ENCODE data around the gene DNAH14. TPM values are rescaled to one million over a fixed set of nuclear protein-coding genes. Genes with fewer than 3 reads are reported as not detected.
A peak's percentile ranks its signal among the peaks of the same experiment; 100 is the strongest.
"Not testable (repeated sequence)": the region's sequence is repeated elsewhere in the genome, so short reads cannot be mapped to it uniquely, and the experiment has no call there.

The DNAH14 gene
- total RNA-seq, 2 donors from 2014 or later = 2.6 to 5.6 TPM

- not testable (repeated sequence) for H3K4me1 Mint-ChIP-seq (ENCODE audit: low read depth); H3K27ac Mint-ChIP-seq; DNase-seq; H3K4me3 Mint-ChIP-seq; H3K36me3 Mint-ChIP-seq (ENCODE audit: insufficient read depth in 2 of 2); H3K27me3 Mint-ChIP-seq (ENCODE audit: low read depth); ATAC-seq (replicated peaks in 1 of 2); H3K9me3 Mint-ChIP-seq
These were observed 218.3 kb downstream of the DNAH14 start for GRCh38 chr1:225147791-225148190.

GRCh38 chr1:225152061-225152460, 222.6 kb downstream of the DNAH14 start:
- ATAC-seq (replicated peaks in 1 of 2) (no peak), DNase-seq (no peak)
- Mint-ChIP-seq H3K27ac (no peak overlapping the region), H3K4me3 (no peak overlapping the region), H3K4me1 (ENCODE audit: low read depth) (peaks cover 9% of the 10 kb centered on the region), H3K36me3 (ENCODE audit: insufficient read depth in 2 of 2) (no peaks in the 10 kb centered on the region), H3K27me3 (ENCODE audit: low read depth) (no peaks in the 10 kb centered on the region), H3K9me3 (no peaks in the 10 kb centered on the region)

DNA sequence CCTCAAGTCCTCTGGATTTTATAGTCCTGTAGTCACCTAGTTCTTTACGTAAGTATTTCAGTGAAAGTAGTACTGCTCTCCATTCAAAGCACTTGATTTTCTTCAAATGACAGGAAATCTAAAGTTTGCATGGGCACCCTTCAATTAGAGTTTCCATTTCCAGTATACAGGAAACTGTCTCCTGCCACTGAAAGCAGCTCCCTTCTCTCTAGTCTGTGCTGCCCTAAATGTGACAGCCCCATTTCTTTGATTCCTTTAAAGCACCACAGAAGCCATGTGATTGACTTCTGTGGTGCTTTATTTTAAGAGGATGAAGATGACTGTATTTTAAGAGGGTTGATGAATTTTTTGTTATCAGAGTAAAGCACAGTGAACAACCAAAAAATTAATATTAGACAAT, 226.1 kb downstream of the DNAH14 start:
- H3K27me3 Mint-ChIP-seq (ENCODE audit: low read depth) = no peaks in the 10 kb centered on the region
- no peaks in the 10 kb centered on the region for H3K9me3 Mint-ChIP-seq
- H3K27ac Mint-ChIP-seq = no peak overlapping the region
- no peaks in the 10 kb centered on the region for H3K36me3 Mint-ChIP-seq (ENCODE audit: insufficient read depth in 2 of 2)
- no peak for ATAC-seq (replicated peaks in 1 of 2)
- peaks cover 9% of the 10 kb centered on the region for H3K4me1 Mint-ChIP-seq (ENCODE audit: low read depth)
- DNase-seq = no peak
- H3K4me3 Mint-ChIP-seq = no peak overlapping the region

DNA sequence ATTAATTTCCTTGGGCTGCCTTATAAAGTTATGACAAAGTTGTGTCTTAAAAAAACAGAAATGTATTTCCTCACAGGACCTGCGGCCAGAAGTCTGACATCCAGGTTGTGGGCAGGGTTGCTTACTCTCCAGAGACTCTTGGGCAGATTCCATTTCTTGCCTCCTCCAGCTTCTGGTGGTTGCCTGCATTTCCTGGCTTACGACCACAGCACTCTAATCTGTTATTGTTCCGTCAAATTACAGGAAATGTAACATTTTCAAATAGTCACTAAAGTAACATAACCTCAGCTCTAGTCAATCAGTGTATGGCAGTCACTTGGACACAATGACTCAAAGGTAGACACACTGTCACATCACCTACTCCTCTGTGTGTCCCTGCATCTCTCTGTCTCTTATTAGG, 226.8 kb downstream of the DNAH14 start:
- Mint-ChIP-seq H3K27me3 (ENCODE audit: low read depth) (no peaks in the 10 kb centered on the region), H3K9me3 (no peaks in the 10 kb centered on the region), H3K27ac (no peak overlapping the region), H3K36me3 (ENCODE audit: insufficient read depth in 2 of 2) (no peaks in the 10 kb centered on the region), H3K4me3 (no peak overlapping the region), H3K4me1 (ENCODE audit: low read depth) (peaks cover 9% of the 10 kb centered on the region)
- DNase-seq (no peak), ATAC-seq (replicated peaks in 1 of 2) (peak; percentile 51 to 54)

DNA sequence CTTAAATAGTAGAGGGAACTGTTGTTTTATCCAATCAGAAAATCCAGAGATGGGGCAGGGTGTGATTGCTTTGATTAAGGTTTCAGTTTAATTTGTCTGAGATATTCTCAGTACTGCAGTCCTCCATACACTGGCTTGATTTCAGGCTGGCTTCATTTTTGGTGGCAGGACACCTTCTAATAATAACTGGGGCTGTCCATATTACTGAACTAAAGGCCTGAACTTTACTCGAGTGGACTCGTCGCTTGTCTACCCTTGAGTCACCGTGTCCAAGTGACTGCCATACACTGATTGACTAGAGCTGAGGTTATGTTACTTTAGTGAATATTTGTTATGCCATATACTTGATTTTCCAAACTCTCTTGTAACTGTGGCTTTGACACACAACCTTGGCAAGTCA, 228.8 kb downstream of the DNAH14 start:
- H3K36me3 Mint-ChIP-seq (ENCODE audit: insufficient read depth in 2 of 2) = peaks cover 0 to 2% of the 10 kb centered on the region in 2 donors
- H3K9me3 Mint-ChIP-seq = peaks cover 0 to 2% of the 10 kb centered on the region in 2 donors
- no peak for ATAC-seq (replicated peaks in 1 of 2)
- no peak for DNase-seq
- no peak overlapping the region for H3K4me3 Mint-ChIP-seq
- H3K27ac Mint-ChIP-seq = no peak overlapping the region
- H3K4me1 Mint-ChIP-seq (ENCODE audit: low read depth) = peaks cover 9% of the 10 kb centered on the region
- H3K27me3 Mint-ChIP-seq (ENCODE audit: low read depth) = no peaks in the 10 kb centered on the region

- H3K36me3 Mint-ChIP-seq (ENCODE audit: insufficient read depth in 2 of 2) = peaks cover 0 to 2% of the 10 kb centered on the region in 2 donors
- H3K27ac Mint-ChIP-seq = no peak overlapping the region
- ATAC-seq (replicated peaks in 1 of 2) (no peak), DNase-seq (no peak)
- H3K4me3 Mint-ChIP-seq = no peak overlapping the region
- H3K4me1 Mint-ChIP-seq (ENCODE audit: low read depth) = peaks cover 9% of the 10 kb centered on the region
- H3K27me3 Mint-ChIP-seq (ENCODE audit: low read depth) = no peaks in the 10 kb centered on the region
- H3K9me3 Mint-ChIP-seq = peaks cover 0 to 2% of the 10 kb centered on the region in 2 donors
These were observed 230.3 kb downstream of the DNAH14 start for GRCh38 chr1:225159793-225160192.

- H3K27ac Mint-ChIP-seq; H3K36me3 Mint-ChIP-seq (ENCODE audit: insufficient read depth in 2 of 2); H3K4me3 Mint-ChIP-seq; DNase-seq; H3K27me3 Mint-ChIP-seq (ENCODE audit: low read depth); ATAC-seq (replicated peaks in 1 of 2); H3K4me1 Mint-ChIP-seq (ENCODE audit: low read depth): not testable (repeated sequence)
- H3K9me3 Mint-ChIP-seq = peaks cover 15 to 19% of the 10 kb centered on the region in 2 donors
These were observed 247.9 kb downstream of the DNAH14 start for GRCh38 chr1:225177409-225177808.

GRCh38 chr1:225179686-225180085, 250.2 kb downstream of the DNAH14 start:
- H3K4me1 Mint-ChIP-seq (ENCODE audit: low read depth) = peaks cover 8% of the 10 kb centered on the region
- H3K27ac Mint-ChIP-seq = no peak overlapping the region
- H3K9me3 Mint-ChIP-seq = peaks cover 15 to 19% of the 10 kb centered on the region in 2 donors
- no peak overlapping the region for H3K4me3 Mint-ChIP-seq
- peaks cover 4 to 10% of the 10 kb centered on the region in 2 donors for H3K36me3 Mint-ChIP-seq (ENCODE audit: insufficient read depth in 2 of 2)
- no peaks in the 10 kb centered on the region for H3K27me3 Mint-ChIP-seq (ENCODE audit: low read depth)
- ATAC-seq (replicated peaks in 1 of 2) = no peak
- DNase-seq = no peak

- Mint-ChIP-seq H3K4me3 (no peak overlapping the region), H3K9me3 (peaks cover 13 to 14% of the 10 kb centered on the region in 2 donors), H3K27ac (no peak overlapping the region), H3K4me1 (ENCODE audit: low read depth) (peaks cover 8% of the 10 kb centered on the region), H3K36me3 (ENCODE audit: insufficient read depth in 2 of 2) (peaks cover 0 to 5% of the 10 kb centered on the region in 2 donors), H3K27me3 (ENCODE audit: low read depth) (no peaks in the 10 kb centered on the region)
- ATAC-seq (replicated peaks in 1 of 2) = no peak
- DNase-seq = no peak
These were observed 253.2 kb downstream of the DNAH14 start for GRCh38 chr1:225182716-225183115.

GRCh38 chr1:225191199-225191753, 261.8 kb downstream of the DNAH14 start:
- Mint-ChIP-seq H3K9me3 (peaks cover 10 to 14% of the 10 kb centered on the region in 2 donors), H3K36me3 (ENCODE audit: insufficient read depth in 2 of 2) (peaks cover 4 to 5% of the 10 kb centered on the region in 2 donors), H3K4me3 (no peak overlapping the region), H3K4me1 (ENCODE audit: low read depth) (no peaks in the 10 kb centered on the region), H3K27me3 (ENCODE audit: low read depth) (no peaks in the 10 kb centered on the region), H3K27ac (no peak overlapping the region)
- DNase-seq = no peak
- ATAC-seq (replicated peaks in 1 of 2) = no peak

GRCh38 chr1:225201447-225201846, 272.0 kb downstream of the DNAH14 start:
- no peak overlapping the region for H3K27ac Mint-ChIP-seq
- H3K36me3 Mint-ChIP-seq (ENCODE audit: insufficient read depth in 2 of 2) = no peaks in the 10 kb centered on the region
- no peak overlapping the region for H3K4me3 Mint-ChIP-seq
- H3K4me1 Mint-ChIP-seq (ENCODE audit: low read depth) = no peaks in the 10 kb centered on the region
- peaks cover 2 to 5% of the 10 kb centered on the region in 2 donors for H3K9me3 Mint-ChIP-seq
- ATAC-seq (replicated peaks in 1 of 2) (no peak), DNase-seq (no peak)
- H3K27me3 Mint-ChIP-seq (ENCODE audit: low read depth) = no peaks in the 10 kb centered on the region

DNA sequence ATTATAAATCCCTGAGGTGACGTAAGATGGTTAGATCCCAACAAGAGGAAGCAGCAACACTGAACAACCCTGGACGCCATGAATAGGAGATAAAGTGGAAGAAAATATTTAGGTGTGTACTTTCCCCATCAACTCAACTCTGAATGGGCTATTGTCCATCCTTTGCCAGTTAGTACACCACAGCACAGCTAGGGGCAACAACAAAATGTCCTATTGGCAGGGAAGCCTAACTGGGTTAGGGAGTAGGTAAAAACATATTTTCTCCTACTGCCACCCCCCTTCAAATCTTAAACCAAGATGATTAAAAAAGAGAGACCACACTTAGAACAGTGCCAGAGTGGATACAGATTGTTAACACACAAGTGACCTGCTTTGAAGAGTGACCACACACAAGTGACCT, 278.3 kb downstream of the DNAH14 start:
- Mint-ChIP-seq H3K9me3 (peaks cover 0 to 2% of the 10 kb centered on the region in 2 donors), H3K36me3 (ENCODE audit: insufficient read depth in 2 of 2) (no peaks in the 10 kb centered on the region), H3K4me3 (no peak overlapping the region), H3K4me1 (ENCODE audit: low read depth) (no peaks in the 10 kb centered on the region), H3K27me3 (ENCODE audit: low read depth) (peaks cover 5% of the 10 kb centered on the region), H3K27ac (no peak overlapping the region)
- no peak for ATAC-seq (replicated peaks in 1 of 2)
- no peak for DNase-seq

GRCh38 chr1:225209153-225209552, 279.7 kb downstream of the DNAH14 start:
- Mint-ChIP-seq H3K9me3 (peaks cover 0 to 4% of the 10 kb centered on the region in 2 donors), H3K4me1 (ENCODE audit: low read depth) (no peaks in the 10 kb centered on the region), H3K27me3 (ENCODE audit: low read depth) (peaks cover 5% of the 10 kb centered on the region), H3K36me3 (ENCODE audit: insufficient read depth in 2 of 2) (no peaks in the 10 kb centered on the region), H3K4me3 (no peak overlapping the region), H3K27ac (no peak overlapping the region)
- no peak for DNase-seq
- no peak for ATAC-seq (replicated peaks in 1 of 2)

DNA sequence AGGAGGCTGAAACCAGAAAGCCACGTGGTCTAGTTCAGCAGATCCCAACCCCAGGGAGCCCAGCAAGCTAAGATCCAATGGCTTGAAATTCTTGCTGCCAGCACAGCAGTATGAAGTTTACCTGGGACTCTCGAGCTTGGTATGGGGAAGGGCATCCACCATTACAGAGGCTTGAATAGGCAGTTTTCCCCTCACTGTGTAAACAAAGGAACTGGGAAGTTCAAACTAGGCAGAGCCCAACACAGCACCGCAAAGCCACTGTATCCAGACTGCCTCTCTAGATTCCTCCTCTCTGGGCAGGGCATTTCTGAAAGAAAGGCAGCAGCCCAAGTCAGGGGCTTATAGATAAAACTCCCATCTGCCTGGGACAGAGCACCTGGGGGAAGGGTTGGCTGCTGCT, 280.7 kb downstream of the DNAH14 start:
- not testable (repeated sequence) for H3K4me1 Mint-ChIP-seq (ENCODE audit: low read depth); H3K9me3 Mint-ChIP-seq; ATAC-seq (replicated peaks in 1 of 2); DNase-seq; H3K27me3 Mint-ChIP-seq (ENCODE audit: low read depth); H3K36me3 Mint-ChIP-seq (ENCODE audit: insufficient read depth in 2 of 2); H3K27ac Mint-ChIP-seq; H3K4me3 Mint-ChIP-seq
